ENCODE results near the gene COX20. TPM values are rescaled to one million over a fixed set of nuclear protein-coding genes. Genes with fewer than 3 reads are reported as not detected.

The COX20 gene
- total and polyA plus RNA-seq, 2 of the 13 experiments (the other 11 are each of a cell fraction or from before 2014, with no cell fraction given): 34.4 to 95.8 TPM

DNA sequence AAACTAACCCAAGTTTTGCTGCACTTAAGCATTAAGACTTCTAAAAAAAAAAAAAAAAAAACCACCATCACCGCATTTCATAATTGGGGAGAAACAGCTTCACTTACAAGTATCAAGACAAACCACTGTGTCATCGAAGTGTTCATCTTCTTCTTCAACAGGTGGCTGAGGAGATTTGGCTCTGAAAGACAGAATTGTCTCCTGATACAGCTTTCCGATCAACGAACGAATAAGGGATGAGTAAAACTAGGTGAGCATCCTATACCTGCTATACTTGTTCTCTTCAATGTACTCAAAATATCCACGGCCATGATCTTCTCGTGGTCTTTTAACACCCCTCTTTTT is 26.9 kb downstream of the COX20 start:
- no peaks in the 10 kb centered on the region for H3K9me3 ChIP-seq (ENCODE audit: low read length)
- peak overlapping the region; percentile 76 for H3K27ac ChIP-seq (ENCODE audit: extremely low read length, insufficient read depth, low read length)
- DNase-seq (ENCODE audit: low spot score): no peak
- no peaks in the 10 kb centered on the region; a peak in 1 of 5 replicates for H3K27me3 ChIP-seq (ENCODE audit: control insufficient read depth in 1 of 2, insufficient read depth in 2 of 2, low read length in 2 of 2)
- no TSS peak for BruUV-seq (replicated peaks)
- H3K9ac ChIP-seq (ENCODE audit: insufficient read depth, low read depth, low read length): peak overlapping the region; percentile 87
- peaks cover 71% of the 10 kb centered on the region for H3K79me2 ChIP-seq (ENCODE audit: insufficient read depth, low read length)
- WGBS (ENCODE audit: low lambda C conversion rate): 3% methylated on average over 7 of the region's 7 CpGs
- peak overlapping the region; percentile 62 to 97 (median 81) for H3K4me3 ChIP-seq (replicated peaks in 1 of 3; ENCODE audit: insufficient read depth in 1 of 3, low read depth in 2 of 3, low read length in 3 of 3)
- H3K36me3 ChIP-seq (replicated peaks in 1 of 2; ENCODE audit: control insufficient read depth in 1 of 2, insufficient read depth in 2 of 2, low read length in 2 of 2): peaks cover 4 to 44% of the 10 kb centered on the region in 2 experiments
- intact Hi-C loops (cut with micrococcal nuclease; ENCODE audit: unreplicated experiment): loop anchor here (5.0 kb wide), 1 partner anchor 210 kb away; the partner anchor contains the start of gene DESI2
- no peak for FAIRE-seq
- in situ Hi-C loops (cut with HindIII; ENCODE audit: extremely low pct_ligation_motif_present, low pct_unique_long_range_greater_than_20kb): loop anchor here (5.0 kb wide), 2 partner anchors 110 to 180 kb away; no protein-coding TSS in a partner anchor
- POLR2A ChIA-PET: interaction anchor here (1.1 to 8.0 kb wide), 8 partner anchors 10 to 180 kb away, joined by 3 to 163 read pairs (median 7); partner anchors contain the start of gene COX20
- CTCF ChIA-PET (ENCODE audit: low intra/inter-chr PET ratio, low total read pairs): no interaction called here
- peaks cover 60% of the 10 kb centered on the region for H3K4me1 ChIP-seq (ENCODE audit: insufficient read depth, low read length)
- H3K4me2 ChIP-seq (ENCODE audit: low read depth, low read length): peak overlapping the region; percentile 92
- no peak for TF ChIP-seq ZNF260 (CRISPR knock-in tag; IDR thresholded peaks at IDR 0.05; ENCODE audit: borderline replicate concordance, low read depth)
- peak; percentile 16; the same call in 1 of the 2 replicates for TF ChIP-seq KDM5A (IDR thresholded peaks at IDR 0.05; ENCODE audit: borderline replicate concordance, low read length)
- TF ChIP-seq SIN3A (IDR thresholded peaks at IDR 0.05; ENCODE audit: borderline replicate concordance, low read depth, low read length): 0 out of 2 replicates have a peak, but pooled peaks have one; percentile 4
- TF ChIP-seq RBM22 (optimal IDR thresholded peaks at IDR 0.05; ENCODE audit: low read length): peak; percentile 54
- H4K20me1 ChIP-seq (ENCODE audit: insufficient read depth, low read length): peaks cover 56% of the 10 kb centered on the region
- no peak overlapping the region for H2AFZ ChIP-seq (ENCODE audit: low read length)
- no peak for ATAC-seq

DNA sequence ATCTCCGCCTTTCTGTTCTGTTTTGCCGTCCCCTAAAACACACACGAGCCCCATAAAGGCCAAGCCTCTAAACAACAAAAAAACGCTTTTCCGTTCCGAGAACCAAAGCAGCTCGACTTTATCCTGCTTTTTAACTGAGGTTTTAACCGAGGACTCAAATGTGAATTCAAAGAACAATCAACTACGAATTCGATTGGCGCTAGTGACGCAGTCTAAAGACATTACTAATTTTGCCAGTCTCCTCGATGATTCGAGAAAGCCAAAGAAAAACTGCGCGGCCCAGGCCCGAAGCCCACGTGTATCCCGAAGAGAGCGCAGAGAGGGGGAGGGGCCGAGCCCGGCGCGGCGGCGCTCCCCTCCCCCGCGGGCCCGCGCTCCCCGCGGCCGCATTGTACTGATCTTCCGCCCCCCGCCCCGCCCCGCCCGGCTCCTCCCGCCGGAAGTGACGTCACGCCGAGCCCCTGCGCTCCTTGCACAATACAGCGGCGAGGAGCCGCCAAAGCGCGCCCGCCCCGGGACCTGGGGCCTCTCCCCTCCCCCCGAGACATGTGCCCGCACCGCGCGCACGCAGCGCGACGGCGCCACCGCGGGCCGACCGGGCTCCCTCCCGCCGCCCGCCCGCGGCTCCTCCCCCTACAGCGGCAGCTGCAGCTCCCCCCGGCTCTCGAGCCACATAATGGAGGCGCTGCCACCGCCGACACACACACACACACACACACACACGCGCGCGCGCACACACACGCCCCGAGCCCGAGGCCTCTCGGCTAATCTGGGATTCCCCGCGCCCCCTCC is 27.4 kb downstream of the COX20 start:
- Histone ChIP-seq H3K79me2 (ENCODE audit: insufficient read depth, low read length) (peaks cover 65% of the 10 kb centered on the region), H3K4me3 (replicated peaks in 1 of 3; ENCODE audit: insufficient read depth in 1 of 3, low read depth in 2 of 3, low read length in 3 of 3) (peak overlapping the region; percentile 97 to 100 (median 99)), H3K36me3 (replicated peaks in 1 of 2; ENCODE audit: control insufficient read depth in 1 of 2, insufficient read depth in 2 of 2, low read length in 2 of 2) (peaks cover 4 to 38% of the 10 kb centered on the region in 2 experiments), H3K27me3 (ENCODE audit: control insufficient read depth in 1 of 2, insufficient read depth in 2 of 2, low read length in 2 of 2) (no peaks in the 10 kb centered on the region; a peak in 1 of 5 replicates), H4K20me1 (ENCODE audit: insufficient read depth, low read length) (peaks cover 50% of the 10 kb centered on the region), H3K4me2 (ENCODE audit: low read depth, low read length) (peak overlapping the region; percentile 92), H2AFZ (ENCODE audit: low read length) (no peak overlapping the region), H3K9ac (ENCODE audit: insufficient read depth, low read depth, low read length) (peak overlapping the region; percentile 100), H3K9me3 (ENCODE audit: low read length) (no peaks in the 10 kb centered on the region), H3K27ac (ENCODE audit: extremely low read length, insufficient read depth, low read length) (peak overlapping the region; percentile 100), H3K4me1 (ENCODE audit: insufficient read depth, low read length) (peaks cover 55% of the 10 kb centered on the region)
- ATAC-seq (peak; percentile 72), FAIRE-seq (no peak), DNase-seq (ENCODE audit: low spot score) (peak; percentile 89)
- intact Hi-C loops (cut with micrococcal nuclease; ENCODE audit: unreplicated experiment) (loop anchor here (1.0 to 5.0 kb wide), 2 partner anchors 179 to 211 kb away; partner anchors contain the start of gene DESI2), in situ Hi-C loops (cut with HindIII; ENCODE audit: extremely low pct_ligation_motif_present, low pct_unique_long_range_greater_than_20kb) (loop anchor here (5.0 kb wide), 2 partner anchors 109 to 179 kb away; no protein-coding TSS in a partner anchor)
- BruUV-seq (replicated peaks): no TSS peak
- CTCF ChIA-PET (ENCODE audit: low intra/inter-chr PET ratio, low total read pairs): no interaction called here
- 1% methylated on average over 29 of the region's 87 CpGs for WGBS (ENCODE audit: low lambda C conversion rate)
- POLR2A ChIA-PET: interaction anchor here (0.6 to 8.0 kb wide), 11 partner anchors 13 to 210 kb away, joined by 3 to 163 read pairs (median 6); partner anchors contain the start of genes COX20 and DESI2
- TF ChIP-seq NR1H2 (CRISPR knock-in tag; IDR thresholded peaks at IDR 0.05; ENCODE audit: borderline replicate concordance, low read depth): 0 out of 2 replicates have a peak, but pooled peaks have one; percentile 10
- TF ChIP-seq, protein P1, sequence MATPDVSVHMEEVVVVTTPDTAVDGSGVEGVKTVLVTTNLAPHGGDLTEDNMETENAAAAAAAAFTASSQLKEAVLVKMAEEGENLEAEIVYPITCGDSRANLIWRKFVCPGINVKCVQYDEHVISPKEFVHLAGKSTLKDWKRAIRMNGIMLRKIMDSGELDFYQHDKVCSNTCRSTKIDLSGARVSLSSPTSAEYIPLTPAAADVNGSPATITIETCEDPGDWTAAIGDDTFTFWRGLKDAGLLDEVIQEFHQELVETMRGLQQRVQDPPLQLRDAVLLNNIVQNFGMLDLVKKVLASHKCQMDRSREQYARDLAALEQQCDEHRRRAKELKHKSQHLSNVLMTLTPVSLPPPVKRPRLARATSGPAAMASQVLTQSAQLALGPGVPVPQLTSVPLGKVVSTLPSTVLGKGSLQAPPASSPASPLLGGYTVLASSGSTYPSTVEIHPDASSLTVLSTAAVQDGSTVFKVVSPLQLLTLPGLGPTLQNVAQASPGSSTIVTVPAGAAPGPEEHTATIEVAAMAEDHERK (CRISPR knock-in tag; IDR thresholded peaks at IDR 0.05; ENCODE audit: low read depth): peak; percentile 72; the same call in 1 of the 2 replicates

All from HepG2 (cell line).